Transverse colon (tissue), 4 donors: ENCODE measurements around the gene TMEM250. TPM values are rescaled to one million over a fixed set of nuclear protein-coding genes. Genes with fewer than 3 reads are reported as not detected.

ENCODE experiments used
- DNase-seq: peaks from one replicate; pipeline ENCODE4 v3.0.0-alpha.2; 2019
- H3K27ac ChIP-seq, 4 donors: fragments of 200-600 bp; sonication (generic); 2 replicates each; pipeline ENCODE4 v1.5.1; 2016 to 2018; ENCODE audit warnings: inconsistent platforms in 4 of 4
- H3K27me3 ChIP-seq: fragments of 200-600 bp; sonication (generic); 2 replicates; pipeline ENCODE4 v1.5.1; 2017; ENCODE audit warnings: inconsistent platforms
- H3K36me3 ChIP-seq, 4 donors: fragments of 200-600 bp; sonication (generic); 2 replicates each; pipeline ENCODE4 v1.5.1; 2017 to 2019; ENCODE audit warnings: inconsistent platforms in 4 of 4
- H3K4me1 ChIP-seq, 4 donors: fragments of 200-600 bp; sonication (generic); 2 replicates each; pipeline ENCODE4 v1.5.1; 2017 to 2020; ENCODE audit warnings: inconsistent platforms in 4 of 4
- H3K4me3 ChIP-seq, 4 donors: fragments of 200-600 bp; sonication (generic); 1 replicate in 1 of 4; 2 replicates in 3 of 4; pipeline versions ENCODE4 v1.5.1 to v1.6.1; 2017 to 2019; ENCODE audit warnings: inconsistent platforms in 4 of 4
- H3K9me3 ChIP-seq, 2 donors: fragments of 200-600 bp; sonication (generic); 2 replicates each; pipeline ENCODE4 v1.5.1; 2017 to 2019; ENCODE audit warnings: inconsistent platforms in 2 of 2
- EP300 ChIP-seq: sonication (generic); formaldehyde crosslinking; IDR thresholded peaks from one replicate; pipeline ENCODE4 v1.6.1; 2017; ENCODE audit warnings: antibody characterized with exemption, low read depth
- POLR2A ChIP-seq: fragments of 450-650 bp; IDR thresholded peaks from one replicate; pipeline ENCODE4 v1.6.1; 2016; ENCODE audit warnings: antibody characterized with exemption, mild to moderate bottlenecking, moderate library complexity
- POLR2AphosphoS5 ChIP-seq, 3 donors: sonication (generic); formaldehyde crosslinking; IDR thresholded peaks; one replicate each; pipeline ENCODE4 v1.6.1; 2016; ENCODE audit warnings: antibody characterized with exemption in 3 of 3
- WGBS, 2 donors: methylation state at CpG; one replicate each; pipeline ENCODE4 v1.1.5; 2018; ENCODE audit warnings: low coverage in 1 of 2; 5-methylcytosine and 5-hydroxymethylcytosine counted together
- in situ Hi-C, 4 donors: fragments of 200-750 bp; cut with MboI; loops; one replicate each; pipeline versions ENCODE4 v1.15.0 to v1.15.1; 2017; ENCODE audit warnings: low sequenced_read_pairs in 3 of 4, low pct_ligation_motif_present in 1 of 4, low pct_unique_long_range_greater_than_20kb in 1 of 4
- intact Hi-C: fragments of 100-400 bp; cut with DNase I; formaldehyde crosslinking; loops from one replicate; pipeline ENCODE4 v1.15.1; 2023; ENCODE audit warnings: low total_unique reads
- total RNA-seq, 4 donors: library from RNA; depleted of rRNA; stranded (reverse); fragments of >200 nt; gene quantifications; one replicate each; pipeline ENCODE4 v1.1.0, GENCODE V29; 2016
- TF ChIP-seq, protein P1 (sequence below), 5 experiments: fragments of 200-600 bp in 3 of 5; fragments of 450-650 bp in 2 of 5; sonication (generic) in 3 of 5; IDR thresholded peaks; 1 replicate in 2 of 5; 2 replicates in 3 of 5; pipeline ENCODE4 v1.5.1; 2016 to 2017; ENCODE audit warnings: antibody characterized with exemption in 5 of 5, inconsistent platforms in 3 of 5, mild to moderate bottlenecking in 2 of 5, moderate library complexity in 1 of 5

The TMEM250 gene
- total RNA-seq, 4 donors from 2014 or later: 50.3 to 187 (median 86.6) TPM

DNA sequence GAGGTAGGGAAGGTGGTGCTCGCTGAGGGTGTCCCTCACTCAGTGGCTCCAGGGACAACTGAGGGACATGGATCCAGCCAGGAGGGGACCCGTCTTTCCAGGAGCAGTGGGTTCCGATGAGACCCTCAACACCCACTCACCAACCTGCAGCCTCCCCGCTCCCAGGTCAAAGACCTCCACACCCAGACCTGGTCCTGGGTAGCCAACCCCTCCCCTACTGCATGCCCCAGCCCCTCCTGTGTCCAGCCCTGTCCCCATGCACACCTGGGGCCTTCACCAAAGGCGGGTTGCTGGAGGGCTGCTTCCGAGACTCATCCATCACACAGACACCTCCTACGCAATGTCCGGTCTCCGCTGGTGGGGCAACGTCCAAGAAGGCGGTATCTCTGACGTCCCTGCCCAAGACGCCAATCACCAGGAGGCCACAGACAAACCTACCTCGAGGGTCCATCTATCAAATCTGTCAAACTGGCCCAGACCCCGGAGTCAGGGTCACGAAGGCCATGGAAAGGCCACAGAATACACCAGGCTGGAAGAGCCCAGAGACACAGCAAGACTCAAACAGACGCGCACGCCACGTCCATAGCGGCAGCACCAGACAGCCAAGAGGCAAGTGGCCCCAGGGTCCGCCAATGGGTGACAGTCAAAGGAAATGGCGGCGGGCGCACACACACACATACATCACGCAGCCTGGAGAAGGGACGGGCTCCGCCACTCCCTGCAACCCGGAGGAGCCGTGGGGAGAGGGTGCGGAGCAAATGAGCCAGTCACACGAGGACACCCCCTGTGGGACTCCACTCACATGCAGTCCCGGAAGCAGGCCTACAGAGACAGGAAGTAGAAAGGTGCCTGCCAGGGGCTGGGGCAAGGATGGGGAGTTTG is 34.4 kb downstream of the TMEM250 start:
- intact Hi-C loops: no loop called here
- peaks cover 16 to 73% (median 47%) of the 10 kb centered on the region in 4 donors for H3K4me1 ChIP-seq
- no peaks in the 10 kb centered on the region for H3K9me3 ChIP-seq
- in situ Hi-C loops: no loop called here
- H3K4me3 ChIP-seq: no peak overlapping the region
- no peaks in the 10 kb centered on the region for H3K27me3 ChIP-seq
- H3K36me3 ChIP-seq: no peaks in the 10 kb centered on the region
- WGBS, 2 donors: 78 to 94% methylated on average over 8 to 33 of the region's 33 CpGs
- no peak for DNase-seq
- no peak overlapping the region for H3K27ac ChIP-seq
- TF ChIP-seq POLR2A (no peak), POLR2AphosphoS5 (IDR thresholded peaks at IDR 0.05) (no peak), EP300 (no peak)
- TF ChIP-seq, protein P1, sequence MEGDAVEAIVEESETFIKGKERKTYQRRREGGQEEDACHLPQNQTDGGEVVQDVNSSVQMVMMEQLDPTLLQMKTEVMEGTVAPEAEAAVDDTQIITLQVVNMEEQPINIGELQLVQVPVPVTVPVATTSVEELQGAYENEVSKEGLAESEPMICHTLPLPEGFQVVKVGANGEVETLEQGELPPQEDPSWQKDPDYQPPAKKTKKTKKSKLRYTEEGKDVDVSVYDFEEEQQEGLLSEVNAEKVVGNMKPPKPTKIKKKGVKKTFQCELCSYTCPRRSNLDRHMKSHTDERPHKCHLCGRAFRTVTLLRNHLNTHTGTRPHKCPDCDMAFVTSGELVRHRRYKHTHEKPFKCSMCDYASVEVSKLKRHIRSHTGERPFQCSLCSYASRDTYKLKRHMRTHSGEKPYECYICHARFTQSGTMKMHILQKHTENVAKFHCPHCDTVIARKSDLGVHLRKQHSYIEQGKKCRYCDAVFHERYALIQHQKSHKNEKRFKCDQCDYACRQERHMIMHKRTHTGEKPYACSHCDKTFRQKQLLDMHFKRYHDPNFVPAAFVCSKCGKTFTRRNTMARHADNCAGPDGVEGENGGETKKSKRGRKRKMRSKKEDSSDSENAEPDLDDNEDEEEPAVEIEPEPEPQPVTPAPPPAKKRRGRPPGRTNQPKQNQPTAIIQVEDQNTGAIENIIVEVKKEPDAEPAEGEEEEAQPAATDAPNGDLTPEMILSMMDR (IDR thresholded peaks at IDR 0.05): no peak

GRCh38 chr9:136083558-136084062 is 35.1 kb downstream of the TMEM250 start:
- H3K27ac ChIP-seq: peak overlapping the region in 1 of 4 donors; percentile 41
- TF ChIP-seq EP300: no peak
- TF ChIP-seq, protein P1 (IDR thresholded peaks at IDR 0.05): no peak
- TF ChIP-seq POLR2A: no peak
- no peak for TF ChIP-seq POLR2AphosphoS5 (IDR thresholded peaks at IDR 0.05)
- no peaks in the 10 kb centered on the region for H3K9me3 ChIP-seq
- H3K36me3 ChIP-seq: no peaks in the 10 kb centered on the region
- peaks cover 13 to 71% (median 45%) of the 10 kb centered on the region in 4 donors for H3K4me1 ChIP-seq
- in situ Hi-C loops (no loop called here), intact Hi-C loops (no loop called here)
- H3K4me3 ChIP-seq: no peak overlapping the region
- 81 to 93% methylated on average over 7 to 24 of the region's 24 CpGs for WGBS, 2 donors
- no peak for DNase-seq
- H3K27me3 ChIP-seq: no peaks in the 10 kb centered on the region

DNA sequence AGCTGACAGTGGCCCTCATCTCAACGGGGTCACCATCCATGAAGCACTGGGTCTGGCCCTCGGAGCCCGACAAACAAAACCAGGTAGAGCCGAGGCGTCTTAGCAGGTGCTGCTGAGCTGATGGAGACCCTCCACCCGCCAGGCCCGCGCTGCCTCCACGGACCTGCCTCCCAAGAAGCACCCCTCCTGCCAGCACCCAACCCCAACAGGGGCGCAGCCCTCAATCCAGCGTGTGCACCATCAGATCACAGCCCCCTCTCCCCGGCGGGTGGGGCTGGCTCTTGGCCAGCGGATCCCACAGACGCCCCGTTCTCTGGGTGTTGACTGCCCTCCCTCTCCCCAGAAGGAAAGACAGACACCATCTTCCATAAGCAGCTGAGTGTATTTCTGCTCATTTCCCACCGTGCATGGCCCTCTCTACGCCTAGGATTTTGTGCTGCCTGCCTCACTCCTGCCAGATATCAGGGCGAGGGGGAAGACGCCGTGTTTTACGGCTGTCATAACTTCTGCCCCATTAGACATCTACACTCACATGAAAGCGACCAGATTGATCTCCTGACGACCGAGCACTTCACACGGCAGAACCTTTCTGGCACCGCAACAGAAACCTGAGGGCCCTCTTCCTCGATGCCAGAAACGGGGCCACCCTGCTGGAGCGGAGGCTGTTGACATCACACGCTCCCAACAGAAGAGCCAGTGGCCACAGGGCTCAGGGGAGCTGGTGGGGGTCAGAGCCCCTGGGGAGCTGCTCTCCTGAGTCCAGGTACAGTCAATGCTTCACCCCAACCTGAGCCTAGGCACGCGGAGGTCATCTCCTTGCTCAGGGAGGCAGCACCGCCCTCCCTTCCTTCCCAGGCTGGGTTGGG is 35.9 kb downstream of the TMEM250 start:
- intact Hi-C loops: no loop called here
- Histone ChIP-seq H3K27me3 (no peaks in the 10 kb centered on the region), H3K4me3 (no peak overlapping the region), H3K9me3 (no peaks in the 10 kb centered on the region), H3K27ac (peak overlapping the region in 2 of 4 donors; percentile 0 to 41), H3K4me1 (peaks cover 13 to 64% (median 40%) of the 10 kb centered on the region in 4 donors), H3K36me3 (no peaks in the 10 kb centered on the region)
- in situ Hi-C loops: no loop called here
- TF ChIP-seq POLR2A: no peak
- no peak for TF ChIP-seq POLR2AphosphoS5 (IDR thresholded peaks at IDR 0.05)
- no peak for TF ChIP-seq EP300
- TF ChIP-seq, protein P1 (IDR thresholded peaks at IDR 0.05): no peak
- DNase-seq: no peak
- WGBS, 2 donors: 82 to 85% methylated on average over 7 to 31 of the region's 34 CpGs
